H1 (cell line): ENCODE data around the gene KCNMA1. TPM values are rescaled to one million over a fixed set of nuclear protein-coding genes. Genes with fewer than 3 reads are reported as not detected.

Source experiments
- CTCF ChIA-PET: fragments of 300-600 bp; sonication (Branson Sonifier 250); formaldehyde crosslinking; loops from one replicate; lab custom pipeline; 2021; ENCODE audit not compliant: partially characterized antibody; lab: Charles Lee
- POLR2A ChIA-PET: fragments of 300-600 bp; sonication (Branson Sonifier 250); formaldehyde crosslinking; loops from one replicate; lab custom pipeline; 2021; ENCODE audit warnings: inconsistent platforms; ENCODE audit not compliant: partially characterized antibody; lab: Charles Lee
- DNase-seq, 2 experiments: peaks; one replicate each; pipeline versions ENCODE4 v3.0.0 to v3.0.0-alpha.2; 2010 to 2022; ENCODE audit warnings: low spot score in 2 of 2, low read depth in 1 of 2, mixed read lengths in 1 of 2
- FAIRE-seq: peaks from 2 replicates; lab custom pipeline; 2011; peaks lifted over from hg19 to GRCh38; lab: Jason Lieb, UNC
- H2AFZ ChIP-seq: 2 replicates; pipeline ENCODE4 v1.8.1; 2012; ENCODE audit warnings: low read length, inconsistent platforms
- H2AK5ac ChIP-seq: 2 replicates; pipeline ENCODE4 v1.6.1; 2013; ENCODE audit warnings: low read depth, low read length
- H2BK120ac ChIP-seq: replicated peaks from 2 replicates; pipeline ENCODE3; 2013; ENCODE audit warnings: low read depth, low read length, inconsistent platforms
- H2BK12ac ChIP-seq: 2 replicates; pipeline ENCODE4 v1.6.1; 2013; ENCODE audit warnings: low read depth, low read length
- H2BK15ac ChIP-seq: 2 replicates; pipeline ENCODE4 v1.6.1; 2013; ENCODE audit warnings: low read length
- H2BK20ac ChIP-seq: 2 replicates; pipeline ENCODE4 v1.6.1; 2013; ENCODE audit warnings: low read length
- H2BK5ac ChIP-seq: 2 replicates; pipeline ENCODE4 v1.6.1; 2013; ENCODE audit warnings: low read depth, low read length
- H3K14ac ChIP-seq: 2 replicates; pipeline ENCODE4 v1.6.1; 2013; ENCODE audit warnings: inconsistent platforms; ENCODE audit not compliant: insufficient read length
- H3K18ac ChIP-seq: 2 replicates; pipeline ENCODE4 v1.6.1; 2013; ENCODE audit warnings: low read length; ENCODE audit errors: extremely low read depth
- H3K23ac ChIP-seq: 2 replicates; pipeline ENCODE4 v1.6.1; 2013; ENCODE audit warnings: inconsistent platforms; ENCODE audit not compliant: insufficient read length
- H3K23me2 ChIP-seq: 2 replicates; pipeline ENCODE4 v1.6.1; 2013; ENCODE audit warnings: low read depth, low read length
- H3K27ac ChIP-seq: 2 replicates; pipeline ENCODE4 v1.6.1; 2011; ENCODE audit warnings: low read depth, low read length, inconsistent platforms
- H3K27me3 ChIP-seq, 4 experiments: replicated peaks in 1 of 4; 1 replicate in 1 of 4; 2 replicates in 3 of 4; pipeline versions ENCODE4 v1.6.1 to v1.8.1; 2011 to 2013; ENCODE audit warnings: low read length in 3 of 4, mild to moderate bottlenecking in 3 of 4, inconsistent platforms in 2 of 4, mixed read lengths in 2 of 4, moderate library complexity in 1 of 4; ENCODE audit not compliant: control insufficient read depth in 3 of 4, insufficient read depth in 3 of 4; ENCODE audit errors: extremely low read depth in 1 of 4
- H3K36me3 ChIP-seq, 4 experiments: 2 replicates each; pipeline versions ENCODE4 v1.6.1 to v1.8.1; 2011 to 2013; ENCODE audit warnings: mild to moderate bottlenecking in 4 of 4, low read length in 3 of 4, moderate library complexity in 2 of 4, control low read depth in 1 of 4, inconsistent platforms in 1 of 4; ENCODE audit not compliant: insufficient read depth in 4 of 4, control insufficient read depth in 2 of 4
- H3K4ac ChIP-seq: replicated peaks from 2 replicates; pipeline ENCODE3; 2013; ENCODE audit warnings: low read length, low read depth, mixed read lengths, inconsistent platforms; ENCODE audit not compliant: insufficient read length
- H3K4me1 ChIP-seq, 4 experiments: replicated peaks in 1 of 4; 1 replicate in 1 of 4; 2 replicates in 3 of 4; pipeline versions ENCODE4 v1.6.1 to v1.8.1; 2011 to 2013; ENCODE audit warnings: low read length in 3 of 4, inconsistent platforms in 2 of 4, mixed read lengths in 1 of 4; ENCODE audit not compliant: insufficient read depth in 4 of 4, control insufficient read depth in 3 of 4
- H3K4me2 ChIP-seq, 2 experiments: 2 replicates each; pipeline versions ENCODE4 v1.6.1 to v1.8.1; 2011 to 2013; ENCODE audit warnings: low read depth in 2 of 2, low read length in 2 of 2, control low read depth in 1 of 2, inconsistent platforms in 1 of 2, mild to moderate bottlenecking in 1 of 2; ENCODE audit not compliant: insufficient read depth in 1 of 2
- H3K4me3 ChIP-seq, 4 experiments: fragments of 200-600, 300-600 bp in 1 of 4; sonication (generic), shearing (Covaris generic), sonication (Bioruptor Twin) in 1 of 4; 2 replicates each; pipeline versions ENCODE4 v1.5.1 to v1.8.1; 2011 to 2016; ENCODE audit warnings: low read length in 4 of 4, low read depth in 3 of 4, control low read depth in 2 of 4, inconsistent platforms in 2 of 4, mild to moderate bottlenecking in 2 of 4, mixed read lengths in 1 of 4, moderate library complexity in 1 of 4; ENCODE audit not compliant: insufficient read depth in 2 of 4; ENCODE audit errors: extremely low read depth in 1 of 4
- H3K56ac ChIP-seq: replicated peaks from 2 replicates; pipeline ENCODE3; 2013; ENCODE audit warnings: low read depth, mild to moderate bottlenecking, mixed read lengths, low read length, inconsistent platforms; ENCODE audit not compliant: insufficient read length
- H3K79me1 ChIP-seq: 2 replicates; pipeline ENCODE4 v1.6.1; 2013; ENCODE audit warnings: low read depth, low read length, control low read depth
- H3K79me2 ChIP-seq, 2 experiments: 2 replicates each; pipeline versions ENCODE4 v1.6.1 to v1.8.1; 2012 to 2013; ENCODE audit warnings: low read length in 2 of 2, mild to moderate bottlenecking in 2 of 2, inconsistent platforms in 1 of 2; ENCODE audit not compliant: insufficient read depth in 2 of 2, control insufficient read depth in 1 of 2
- H3K9ac ChIP-seq, 4 experiments: replicated peaks in 1 of 4; 1 replicate in 1 of 4; 2 replicates in 3 of 4; pipeline versions ENCODE4 v1.6.1 to v1.8.1; 2011 to 2013; ENCODE audit warnings: low read depth in 3 of 4, low read length in 3 of 4, control low read depth in 2 of 4, mild to moderate bottlenecking in 2 of 4, moderate library complexity in 2 of 4, inconsistent platforms in 1 of 4; ENCODE audit errors: extremely low read depth in 1 of 4
- H3K9me3 ChIP-seq, 2 experiments: 2 replicates each; pipeline versions ENCODE4 v1.6.1 to v1.8.1; 2012 to 2013; ENCODE audit warnings: mild to moderate bottlenecking in 2 of 2, moderate library complexity in 2 of 2, control low read depth in 1 of 2, inconsistent platforms in 1 of 2, low read depth in 1 of 2, low read length in 1 of 2, mixed read lengths in 1 of 2; ENCODE audit not compliant: insufficient read depth in 2 of 2
- H4K20me1 ChIP-seq, 2 experiments: replicated peaks in 1 of 2; 2 replicates each; pipeline versions ENCODE3 to v1.8.1; 2011 to 2013; ENCODE audit warnings: inconsistent platforms in 2 of 2, low read length in 2 of 2, mild to moderate bottlenecking in 1 of 2; ENCODE audit not compliant: insufficient read depth in 2 of 2, control insufficient read depth in 1 of 2
- H4K5ac ChIP-seq: 2 replicates; pipeline ENCODE4 v1.6.1; 2013; ENCODE audit warnings: low read length, low read depth, mixed read lengths, inconsistent platforms; ENCODE audit not compliant: insufficient read length
- H4K8ac ChIP-seq: 2 replicates; pipeline ENCODE4 v1.8.0; 2013; ENCODE audit warnings: mild to moderate bottlenecking, moderate library complexity, low read length, inconsistent platforms; ENCODE audit not compliant: insufficient read depth; ENCODE audit errors: extremely low read depth
- H4K91ac ChIP-seq: replicated peaks from 2 replicates; pipeline ENCODE3; 2013; ENCODE audit warnings: low read length, mixed read lengths, inconsistent platforms; ENCODE audit not compliant: insufficient read length
- CBX8 ChIP-seq: fragments of 300-800, 300-1000 bp; sonication (generic); IDR thresholded peaks from 2 replicates; pipeline ENCODE4 v1.7.1; 2016; ENCODE audit warnings: low read depth, low read length, borderline replicate concordance
- CEBPB ChIP-seq: IDR thresholded peaks from 2 replicates; pipeline ENCODE4 v1.6.1; 2012; ENCODE audit warnings: low read depth, low read length
- GABPA ChIP-seq: IDR thresholded peaks from 2 replicates; pipeline ENCODE4 v1.6.1; 2011; ENCODE audit warnings: mild to moderate bottlenecking, low read length, moderate library complexity, borderline replicate concordance; ENCODE audit not compliant: insufficient read depth
- JUND ChIP-seq: IDR thresholded peaks from 2 replicates; pipeline ENCODE4 v1.6.1; 2011; ENCODE audit warnings: mild to moderate bottlenecking, improper control_type of control experiment, low read length
- POU5F1 ChIP-seq: IDR thresholded peaks from 2 replicates; pipeline ENCODE4 v1.6.1; 2011; ENCODE audit warnings: low read depth, mild to moderate bottlenecking, low read length, moderate library complexity
- RAD21 ChIP-seq, 2 experiments: IDR thresholded peaks in 1 of 2; conservative IDR thresholded peaks in 1 of 2; 2 replicates each; pipeline ENCODE4 v1.6.1; 2011; ENCODE audit warnings: low read depth in 2 of 2, low read length in 2 of 2, improper control_type of control experiment in 1 of 2, inconsistent platforms in 1 of 2, mild to moderate bottlenecking in 1 of 2, moderate library complexity in 1 of 2
- RFX5 ChIP-seq: IDR thresholded peaks from 2 replicates; pipeline ENCODE4 v1.6.1; 2011; ENCODE audit warnings: low read depth, low read length, improper control_type of control experiment, borderline replicate concordance
- SP1 ChIP-seq: IDR thresholded peaks from 2 replicates; pipeline ENCODE4 v1.6.1; 2011; ENCODE audit warnings: low read depth, low read length
- SP4 ChIP-seq: IDR thresholded peaks from 2 replicates; pipeline ENCODE4 v1.6.1; 2012; ENCODE audit warnings: low read length, inconsistent platforms
- TAF1 ChIP-seq: IDR thresholded peaks from 2 replicates; pipeline ENCODE4 v1.6.1; 2011; ENCODE audit warnings: mild to moderate bottlenecking, low read depth, low read length
- TEAD4 ChIP-seq: IDR thresholded peaks from 2 replicates; pipeline ENCODE4 v1.6.1; 2012; ENCODE audit warnings: low read depth, low read length, inconsistent platforms, mixed read lengths
- WGBS, 2 experiments: shearing (Covaris generic) in 1 of 2; methylation state at CpG; one replicate each; pipeline versions ENCODE4 v1.1.6 to v1.1.7; 2013 to 2015; ENCODE audit warnings: low lambda C conversion rate in 2 of 2, mixed read lengths in 2 of 2, inconsistent platforms in 1 of 2, low coverage in 1 of 2, missing lambda C conversion rate in 1 of 2; ENCODE audit not compliant: insufficient replicate concordance in 2 of 2, insufficient coverage in 1 of 2, insufficient read length in 1 of 2; ENCODE audit errors: extremely low coverage in 1 of 2, missing lambda C conversion rate in 1 of 2; 5-methylcytosine and 5-hydroxymethylcytosine counted together
- polyA plus RNA-seq, 7 experiments: library from polyadenylated mRNA; depleted of rRNA in 3 of 7; stranded (reverse) in 5 of 7; unstranded in 2 of 7; fragments of >200 nt in 5 of 7; fragments of 200-250 nt in 2 of 7; gene quantifications; 1 replicate in 5 of 7; 2 replicates in 1 of 7; 4 replicates in 1 of 7; pipeline versions ENCODE4 v1.2.1 to v1.2.3, GENCODE V29; 2011 to 2013; ENCODE audit warnings: missing spikeins in 2 of 7, mixed read lengths in 2 of 7
- total RNA-seq: library from RNA; stranded (reverse); fragmentation: NEBNext Ultra II Directional; extraction: Animal tissue kit (Norgen Biotek cat#: 25700); gene quantifications from 2 replicates; pipeline ENCODE4 v1.2.1, GENCODE V29; 2021
- TF ChIP-seq, protein P1 (sequence below): IDR thresholded peaks from 2 replicates; pipeline ENCODE4 v1.6.1; 2012; ENCODE audit warnings: inconsistent platforms

Gene KCNMA1
- total and polyA plus RNA-seq, 2 of the 8 experiments (the other 6 are each of a cell fraction or from before 2014, with no cell fraction given), result 10.2 to 11.1 TPM

DNA sequence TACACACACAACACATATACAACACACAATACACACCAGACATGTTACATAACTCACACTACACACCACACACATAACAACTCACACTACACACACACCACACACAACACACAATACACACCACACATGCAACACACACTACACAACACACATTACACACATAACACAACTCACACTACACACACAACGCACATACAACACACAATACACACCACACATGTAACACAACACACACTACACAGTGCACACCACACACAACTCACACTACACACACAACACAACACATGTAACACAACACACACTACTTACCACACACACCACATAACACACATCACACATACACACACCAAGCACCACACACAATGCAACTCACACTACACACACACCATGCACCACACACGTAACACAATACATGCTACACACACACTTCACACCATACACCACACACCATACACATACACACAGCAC, 166.5 kb downstream of the KCNMA1 start:
- 86 to 100% methylated on average over 1 to 2 of the region's 2 CpGs for WGBS, 2 experiments
- no peak overlapping the region; a peak in 1 of 4 replicates for H3K4me2 ChIP-seq
- 0 out of 2 replicates have a peak, but pooled peaks cover 2% of the 10 kb centered on the region for H3K79me1 ChIP-seq
- no peak overlapping the region for H3K27ac ChIP-seq
- peak overlapping the region; percentile 61; the same call in 1 of the 2 replicates for H2BK15ac ChIP-seq
- POLR2A ChIA-PET, result interaction anchor here (0.6 kb wide), 1 partner anchor 11 kb away, joined by 3 read pairs; no protein-coding TSS in a partner anchor
- DNase-seq, result no peak
- no peaks in the 10 kb centered on the region for H3K4me1 ChIP-seq
- peaks cover 0 to 6% (median 0%) of the 10 kb centered on the region in 4 experiments; a peak in 1 of 8 replicates for H3K36me3 ChIP-seq
- H3K14ac ChIP-seq, result peak overlapping the region; percentile 79
- no peak overlapping the region for H2AFZ ChIP-seq
- H2BK12ac ChIP-seq, result peak overlapping the region; percentile 86; the same call in 1 of the 2 replicates
- FAIRE-seq, result no peak
- peak overlapping the region; percentile 9; the same call in 1 of the 2 replicates for H3K18ac ChIP-seq
- no peak overlapping the region for H4K5ac ChIP-seq
- no peak overlapping the region for H3K4me3 ChIP-seq
- H3K9me3 ChIP-seq, result no peaks in the 10 kb centered on the region; a peak in 1 of 4 replicates
- no peak overlapping the region; a peak in 1 of 7 replicates for H3K9ac ChIP-seq
- TF ChIP-seq POU5F1 (no peak), SP4 (no peak), CEBPB (no peak), GABPA (no peak), TEAD4 (no peak), SP1 (no peak), RFX5 (no peak), CBX8 (no peak), JUND (no peak), RAD21 (IDR thresholded peaks at IDR 0.05 in 1 of 2, conservative IDR thresholded peaks at IDR 0.05 in 1 of 2; ENCODE audit: low read depth in 2 of 2, low read length in 2 of 2) (no peak), TAF1 (no peak)
- TF ChIP-seq, protein P1, sequence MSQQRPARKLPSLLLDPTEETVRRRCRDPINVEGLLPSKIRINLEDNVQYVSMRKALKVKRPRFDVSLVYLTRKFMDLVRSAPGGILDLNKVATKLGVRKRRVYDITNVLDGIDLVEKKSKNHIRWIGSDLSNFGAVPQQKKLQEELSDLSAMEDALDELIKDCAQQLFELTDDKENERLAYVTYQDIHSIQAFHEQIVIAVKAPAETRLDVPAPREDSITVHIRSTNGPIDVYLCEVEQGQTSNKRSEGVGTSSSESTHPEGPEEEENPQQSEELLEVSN, result no peak
- H3K27me3 ChIP-seq, result peaks cover 0 to 2% (median 0%) of the 10 kb centered on the region in 4 experiments; a peak in 1 of 7 replicates
- peak overlapping the region; percentile 24 for H2BK20ac ChIP-seq
- peak overlapping the region; percentile 97 for H3K4ac ChIP-seq
- peak overlapping the region; percentile 99 for H3K56ac ChIP-seq
- peaks cover 15% of the 10 kb centered on the region for H3K23me2 ChIP-seq
- peak overlapping the region; percentile 70 for H3K23ac ChIP-seq
- peak overlapping the region; percentile 91 for H4K91ac ChIP-seq
- H2AK5ac ChIP-seq, result peak overlapping the region; percentile 97
- H4K8ac ChIP-seq, result no peak overlapping the region
- CTCF ChIA-PET, result interaction anchor here (0.7 to 1.7 kb wide), 2 partner anchors 24 to 42 kb away, joined by 3 to 5 read pairs; no protein-coding TSS in a partner anchor
- peak overlapping the region; percentile 50 for H2BK5ac ChIP-seq
- H4K20me1 ChIP-seq, result peaks cover 0 to 14% of the 10 kb centered on the region in 2 experiments
- peaks cover 0 to 7% of the 10 kb centered on the region in 2 experiments; a peak in 1 of 4 replicates for H3K79me2 ChIP-seq
- peak overlapping the region; percentile 59 for H2BK120ac ChIP-seq
